Neural progenitor cell (in vitro differentiated cells): Measurements from ENCODE around the gene FGF10. TPM values are rescaled to one million over a fixed set of nuclear protein-coding genes. Genes with fewer than 3 reads are reported as not detected.

Experiments
- DNase-seq: peaks from one replicate; pipeline ENCODE4 v3.0.0-alpha.2; 2016; ENCODE audit warnings: low spot score
- H2AFZ ChIP-seq: fragments of 200-600 bp; sonication (generic); replicated peaks from 2 replicates; pipeline ENCODE4 v1.6.1; 2016; ENCODE audit warnings: antibody characterized with exemption
- H3F3A ChIP-seq: fragments of 200-600 bp; sonication (generic); 2 replicates; pipeline ENCODE4 v1.6.1; 2016; ENCODE audit warnings: antibody characterized with exemption, low read depth
- H3K27ac ChIP-seq: fragments of 200-600 bp; sonication (generic); 2 replicates; pipeline ENCODE4 v1.5.1; 2016; ENCODE audit warnings: mild to moderate bottlenecking
- H3K27me3 ChIP-seq: fragments of 200-600 bp; sonication (generic); 2 replicates; pipeline ENCODE4 v1.6.1; 2016; ENCODE audit warnings: mild to moderate bottlenecking, moderate library complexity
- H3K36me3 ChIP-seq: fragments of 200-600 bp; sonication (generic); 2 replicates; pipeline ENCODE4 v1.5.1; 2016
- H3K4me1 ChIP-seq: fragments of 200-600 bp; sonication (generic); 2 replicates; pipeline ENCODE4 v1.6.1; 2016; ENCODE audit warnings: mixed run types
- H3K4me2 ChIP-seq: fragments of 200-600 bp; sonication (generic); 2 replicates; pipeline ENCODE4 v1.6.1; 2016
- H3K4me3 ChIP-seq: fragments of 200-600 bp; sonication (generic); 2 replicates; pipeline ENCODE4 v1.5.1; 2016
- H3K79me2 ChIP-seq: fragments of 200-600 bp; sonication (generic); 2 replicates; pipeline ENCODE4 v1.6.1; 2016; ENCODE audit warnings: low read depth
- H3K9ac ChIP-seq: fragments of 200-600 bp; sonication (generic); 2 replicates; pipeline ENCODE4 v1.6.1; 2016
- H3K9me3 ChIP-seq: fragments of 200-600 bp; sonication (generic); 2 replicates; pipeline ENCODE4 v1.5.1; 2016; ENCODE audit warnings: low read depth
- H4K20me1 ChIP-seq: fragments of 200-600 bp; sonication (generic); 2 replicates; pipeline ENCODE4 v1.6.1; 2016; ENCODE audit warnings: low read depth
- H3K27ac Mint-ChIP-seq: 3 replicates; pipeline ENCODE4 v1.8.0; 2021; ENCODE audit warnings: mixed read lengths
- H3K27me3 Mint-ChIP-seq: 2 replicates; pipeline ENCODE4 v1.8.0; 2022; ENCODE audit warnings: low read depth, mild to moderate bottlenecking, inconsistent platforms, moderate library complexity, mixed read lengths; ENCODE audit not compliant: insufficient read depth
- H3K36me3 Mint-ChIP-seq: 3 replicates; pipeline ENCODE4 v1.8.0; 2021; ENCODE audit warnings: mixed read lengths
- H3K4me1 Mint-ChIP-seq: 3 replicates; pipeline ENCODE4 v1.8.0; 2021; ENCODE audit warnings: mixed read lengths
- H3K4me3 Mint-ChIP-seq: 3 replicates; pipeline ENCODE4 v1.8.0; 2021; ENCODE audit warnings: mild to moderate bottlenecking, moderate library complexity, mixed read lengths
- H3K9me3 Mint-ChIP-seq: 3 replicates; pipeline ENCODE4 v1.8.0; 2020; ENCODE audit warnings: mixed read lengths
- EZH2 ChIP-seq: fragments of 200-600 bp; sonication (generic); IDR thresholded peaks from 2 replicates; pipeline ENCODE4 v1.6.1; 2017; ENCODE audit warnings: antibody characterized with exemption, mild to moderate bottlenecking, moderate library complexity
- EZH2phosphoT487 ChIP-seq: fragments of 200-600 bp; sonication (generic); IDR thresholded peaks from 2 replicates; pipeline ENCODE4 v1.6.1; 2017; ENCODE audit warnings: antibody characterized with exemption
- total RNA-seq: library from RNA; depleted of rRNA; stranded (reverse); fragments of >200 nt; gene quantifications from 2 replicates; pipeline ENCODE4 v1.2.3, GENCODE V29; 2015; ENCODE audit warnings: low replicate concordance
- TF ChIP-seq, protein P1 (sequence below): fragments of 200-600 bp; sonication (generic); IDR thresholded peaks from 2 replicates; pipeline ENCODE4 v1.5.1; 2017; ENCODE audit warnings: antibody characterized with exemption, mild to moderate bottlenecking

The FGF10 gene
- total RNA-seq, 1 donor from 2014 or later = 0.37 TPM

DNA sequence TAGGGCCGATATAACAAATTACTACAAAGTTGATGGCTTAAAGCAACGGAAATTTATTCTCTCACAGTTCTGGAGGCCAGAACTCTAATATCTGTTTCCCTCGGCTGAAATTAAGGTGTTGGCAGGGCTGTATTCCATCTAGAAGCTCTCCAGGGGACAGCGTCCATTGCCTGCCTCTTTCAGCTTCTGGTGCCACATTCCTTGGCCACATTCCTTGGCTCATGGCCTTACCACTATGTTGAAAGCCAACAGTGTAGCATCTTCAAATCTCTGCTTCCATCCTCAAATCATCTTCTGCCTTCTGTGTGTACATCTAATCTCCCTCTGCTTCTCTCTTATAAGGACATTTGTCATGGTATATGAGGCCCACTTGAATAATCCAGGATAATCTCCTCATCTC lies 17.2 kb downstream of the FGF10 start:
- Histone ChIP-seq H4K20me1 (no peaks in the 10 kb centered on the region), H3K27me3 (no peaks in the 10 kb centered on the region), H3F3A (no peaks in the 10 kb centered on the region), H3K36me3 (no peaks in the 10 kb centered on the region), H3K9ac (no peak overlapping the region), H3K79me2 (no peaks in the 10 kb centered on the region), H3K27ac (no peak overlapping the region), H3K4me3 (no peak overlapping the region), H3K9me3 (no peaks in the 10 kb centered on the region), H3K4me1 (no peaks in the 10 kb centered on the region), H2AFZ (no peak overlapping the region), H3K4me2 (no peak overlapping the region)
- no peaks in the 10 kb centered on the region for H3K36me3 Mint-ChIP-seq
- no peak overlapping the region for H3K4me3 Mint-ChIP-seq
- no peaks in the 10 kb centered on the region for H3K4me1 Mint-ChIP-seq
- TF ChIP-seq EZH2phosphoT487 (no peak), EZH2 (no peak)
- TF ChIP-seq, protein P1, sequence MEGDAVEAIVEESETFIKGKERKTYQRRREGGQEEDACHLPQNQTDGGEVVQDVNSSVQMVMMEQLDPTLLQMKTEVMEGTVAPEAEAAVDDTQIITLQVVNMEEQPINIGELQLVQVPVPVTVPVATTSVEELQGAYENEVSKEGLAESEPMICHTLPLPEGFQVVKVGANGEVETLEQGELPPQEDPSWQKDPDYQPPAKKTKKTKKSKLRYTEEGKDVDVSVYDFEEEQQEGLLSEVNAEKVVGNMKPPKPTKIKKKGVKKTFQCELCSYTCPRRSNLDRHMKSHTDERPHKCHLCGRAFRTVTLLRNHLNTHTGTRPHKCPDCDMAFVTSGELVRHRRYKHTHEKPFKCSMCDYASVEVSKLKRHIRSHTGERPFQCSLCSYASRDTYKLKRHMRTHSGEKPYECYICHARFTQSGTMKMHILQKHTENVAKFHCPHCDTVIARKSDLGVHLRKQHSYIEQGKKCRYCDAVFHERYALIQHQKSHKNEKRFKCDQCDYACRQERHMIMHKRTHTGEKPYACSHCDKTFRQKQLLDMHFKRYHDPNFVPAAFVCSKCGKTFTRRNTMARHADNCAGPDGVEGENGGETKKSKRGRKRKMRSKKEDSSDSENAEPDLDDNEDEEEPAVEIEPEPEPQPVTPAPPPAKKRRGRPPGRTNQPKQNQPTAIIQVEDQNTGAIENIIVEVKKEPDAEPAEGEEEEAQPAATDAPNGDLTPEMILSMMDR = no peak
- H3K27me3 Mint-ChIP-seq = no peaks in the 10 kb centered on the region
- DNase-seq = no peak
- H3K9me3 Mint-ChIP-seq = peaks cover 8% of the 10 kb centered on the region
- no peak overlapping the region for H3K27ac Mint-ChIP-seq

DNA sequence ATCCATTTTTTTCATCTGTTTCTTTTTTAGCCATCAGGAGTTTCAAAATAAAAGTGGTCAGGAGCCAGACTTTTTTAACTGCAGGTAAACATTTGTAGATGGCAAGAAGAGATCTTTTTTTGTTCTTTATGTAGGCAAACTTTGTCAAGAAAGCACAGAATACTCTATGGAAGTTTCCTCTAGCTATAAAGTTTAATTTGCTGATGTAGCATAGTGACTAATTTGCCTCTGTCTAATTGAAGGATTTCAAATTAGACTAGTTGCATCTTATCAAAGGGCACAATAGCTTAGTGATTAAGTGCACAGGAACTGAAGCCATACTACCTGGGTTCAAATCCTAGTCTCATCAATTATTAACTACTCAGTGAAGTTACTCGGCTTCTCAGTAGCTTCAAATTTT lies 22.0 kb downstream of the FGF10 start:
- no peak overlapping the region for H3K27ac ChIP-seq
- no peaks in the 10 kb centered on the region for H3K36me3 ChIP-seq
- no peak overlapping the region for H3K9ac ChIP-seq
- no peak for TF ChIP-seq EZH2
- TF ChIP-seq, protein P1 = no peak
- no peak for TF ChIP-seq EZH2phosphoT487
- DNase-seq = no peak
- Mint-ChIP-seq H3K4me1 (no peaks in the 10 kb centered on the region), H3K27me3 (peaks cover 2% of the 10 kb centered on the region), H3K36me3 (no peaks in the 10 kb centered on the region), H3K9me3 (peaks cover 4% of the 10 kb centered on the region), H3K27ac (no peak overlapping the region), H3K4me3 (no peak overlapping the region)
- no peak overlapping the region for H3K4me3 ChIP-seq
- no peak overlapping the region for H3K4me2 ChIP-seq
- no peaks in the 10 kb centered on the region for H3K79me2 ChIP-seq
- H3F3A ChIP-seq = no peaks in the 10 kb centered on the region
- H3K4me1 ChIP-seq = no peaks in the 10 kb centered on the region
- no peak overlapping the region for H2AFZ ChIP-seq
- no peaks in the 10 kb centered on the region for H3K9me3 ChIP-seq
- H3K27me3 ChIP-seq = no peaks in the 10 kb centered on the region
- H4K20me1 ChIP-seq = no peaks in the 10 kb centered on the region

DNA sequence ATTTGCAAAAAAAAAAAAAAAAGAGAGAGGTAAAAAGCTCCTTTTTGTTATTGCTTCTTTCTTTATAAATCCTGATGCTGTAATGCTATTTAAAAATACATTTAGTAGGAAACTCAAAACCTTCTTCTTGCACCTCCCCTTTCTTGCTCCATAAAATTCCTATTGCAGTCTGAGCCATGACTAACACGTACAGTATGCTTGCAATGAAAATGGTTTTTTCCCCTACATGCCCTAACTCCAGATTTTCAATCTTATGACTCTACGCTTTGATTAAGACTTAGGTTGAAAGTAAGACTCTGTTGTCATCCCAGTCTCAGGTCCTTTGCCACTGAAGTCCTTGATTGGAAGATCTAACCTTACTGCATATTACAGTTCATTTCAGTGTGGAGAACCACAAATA lies 23.9 kb downstream of the FGF10 start:
- Mint-ChIP-seq H3K4me1 (no peaks in the 10 kb centered on the region), H3K9me3 (peaks cover 4% of the 10 kb centered on the region), H3K27ac (no peak overlapping the region), H3K27me3 (peaks cover 2% of the 10 kb centered on the region), H3K4me3 (no peak overlapping the region), H3K36me3 (no peaks in the 10 kb centered on the region)
- H3K4me1 ChIP-seq = no peaks in the 10 kb centered on the region
- no peak overlapping the region for H3K4me2 ChIP-seq
- no peak overlapping the region for H2AFZ ChIP-seq
- TF ChIP-seq, protein P1 = no peak
- TF ChIP-seq EZH2phosphoT487 (no peak), EZH2 (no peak)
- no peaks in the 10 kb centered on the region for H4K20me1 ChIP-seq
- no peak overlapping the region for H3K4me3 ChIP-seq
- H3K9me3 ChIP-seq = no peaks in the 10 kb centered on the region
- DNase-seq = no peak
- no peak overlapping the region for H3K9ac ChIP-seq
- H3K27me3 ChIP-seq = no peaks in the 10 kb centered on the region
- no peaks in the 10 kb centered on the region for H3K79me2 ChIP-seq
- H3F3A ChIP-seq = no peaks in the 10 kb centered on the region
- H3K36me3 ChIP-seq = no peaks in the 10 kb centered on the region
- H3K27ac ChIP-seq = no peak overlapping the region

DNA sequence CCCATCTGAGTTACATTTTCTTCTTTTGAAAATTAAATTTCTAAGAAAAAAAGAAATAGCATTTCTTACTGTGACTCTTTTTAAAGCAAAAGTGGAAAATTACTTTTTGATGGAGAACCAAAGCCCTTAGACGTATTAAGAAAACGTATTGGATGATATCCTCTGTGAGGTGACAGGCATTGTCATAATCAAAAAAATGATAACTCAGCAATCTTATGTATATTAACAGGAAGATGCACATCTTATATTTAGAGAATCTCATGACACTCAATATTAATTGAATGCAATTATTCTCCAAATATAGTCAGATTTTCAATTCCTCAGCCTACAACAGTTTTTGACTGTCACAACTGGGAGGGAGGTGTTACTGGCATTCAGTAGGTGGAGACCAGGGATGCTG lies 25.1 kb downstream of the FGF10 start:
- TF ChIP-seq EZH2phosphoT487 = no peak
- no peak for TF ChIP-seq EZH2
- TF ChIP-seq, protein P1 = no peak

More for the DNA sequence above, 25.1 kb downstream of the FGF10 start:
- no peaks in the 10 kb centered on the region for H3K27me3 ChIP-seq
- H3K9me3 ChIP-seq = no peaks in the 10 kb centered on the region
- H3K27me3 Mint-ChIP-seq = peaks cover 2% of the 10 kb centered on the region
- H3K36me3 ChIP-seq = no peaks in the 10 kb centered on the region
- no peak overlapping the region for H3K9ac ChIP-seq
- H3K9me3 Mint-ChIP-seq = no peaks in the 10 kb centered on the region
- H3F3A ChIP-seq = no peaks in the 10 kb centered on the region
- no peak overlapping the region for H2AFZ ChIP-seq
- no peak overlapping the region for H3K27ac ChIP-seq
- no peak overlapping the region for H3K4me3 ChIP-seq
- H3K27ac Mint-ChIP-seq = no peak overlapping the region
- no peaks in the 10 kb centered on the region for H3K79me2 ChIP-seq
- H3K4me3 Mint-ChIP-seq = no peak overlapping the region
- H3K4me1 ChIP-seq = no peaks in the 10 kb centered on the region
- no peaks in the 10 kb centered on the region for H3K36me3 Mint-ChIP-seq
- no peaks in the 10 kb centered on the region for H4K20me1 ChIP-seq
- no peaks in the 10 kb centered on the region for H3K4me1 Mint-ChIP-seq
- H3K4me2 ChIP-seq = no peak overlapping the region
- no peak for DNase-seq
